ENCODE data around the gene GAB2. TPM values are rescaled to one million over a fixed set of nuclear protein-coding genes. Genes with fewer than 3 reads are reported as not detected.

GAB2 gene
- polyA plus RNA-seq, 3 donors: 2.8 to 39.4 (median 4.4) TPM

GRCh38 chr11:78332872-78333271 lies 84.7 kb downstream of the GAB2 start:
- no peaks in the 10 kb centered on the region for H3K36me3 ChIP-seq (replicated peaks in 1 of 2; ENCODE audit: control insufficient read depth in 1 of 2, insufficient read depth in 2 of 2, low read length in 2 of 2)
- H3K27ac ChIP-seq (ENCODE audit: low read depth in 1 of 2, low read length in 2 of 2): peak overlapping the region in 1 of 2 donors; percentile 11
- peaks cover 100% of the 10 kb centered on the region for H3K79me2 ChIP-seq (ENCODE audit: insufficient read depth, low read length)
- no peaks in the 10 kb centered on the region for H3K9me3 ChIP-seq (replicated peaks in 1 of 2; ENCODE audit: control insufficient read depth in 1 of 2, insufficient read depth in 1 of 2, low read length in 2 of 2)
- H3K36me3 Mint-ChIP-seq: peaks cover 5 to 19% of the 10 kb centered on the region in 2 donors
- H3K4me1 Mint-ChIP-seq: peaks cover 49% of the 10 kb centered on the region
- no peak for TF ChIP-seq CTCF (IDR thresholded peaks at IDR 0.05)
- peaks cover 0 to 6% (median 0%) of the 10 kb centered on the region in 7 donors for H3K9me3 Mint-ChIP-seq
- WGBS (ENCODE audit: insufficient coverage): no CpG with 5 or more reads among the region's 1 CpG
- H3K4me3 ChIP-seq (replicated peaks in 1 of 3; ENCODE audit: low read depth in 2 of 3, low read length in 3 of 3): no peak overlapping the region
- intact Hi-C loops (cut with micrococcal nuclease): no loop called here
- DNase-seq: no peak
- no peaks in the 10 kb centered on the region for H3K27me3 ChIP-seq (ENCODE audit: control insufficient read depth in 2 of 2, insufficient read depth in 2 of 2, low read length in 2 of 2)
- no peak overlapping the region for H2AFZ ChIP-seq (ENCODE audit: insufficient read depth, low read depth, low read length, poor library complexity, severe bottlenecking)
- no peak overlapping the region for H3K9ac ChIP-seq (ENCODE audit: insufficient read depth, low read length, poor library complexity, severe bottlenecking)
- no peak overlapping the region for H3K4me3 Mint-ChIP-seq
- H4K20me1 ChIP-seq (ENCODE audit: insufficient read depth, low read length): peaks cover 96% of the 10 kb centered on the region
- peak overlapping the region in 2 of 7 donors; percentile 46 to 57 for H3K27ac Mint-ChIP-seq
- H3K4me2 ChIP-seq (replicated peaks; ENCODE audit: extremely low read depth, low read length, poor library complexity, severe bottlenecking): no peak overlapping the region
- peaks cover 30 to 31% of the 10 kb centered on the region in 2 donors for H3K4me1 ChIP-seq (ENCODE audit: control insufficient read depth in 1 of 2, insufficient read depth in 2 of 2, low read length in 2 of 2)
- H3K27me3 Mint-ChIP-seq (ENCODE audit: low read depth in 3 of 3): no peaks in the 10 kb centered on the region

GRCh38 chr11:78332174-78332866 lies 85.3 kb downstream of the GAB2 start:
- no peak overlapping the region for H2AFZ ChIP-seq (ENCODE audit: insufficient read depth, low read depth, low read length, poor library complexity, severe bottlenecking)
- H3K27me3 Mint-ChIP-seq (ENCODE audit: low read depth in 3 of 3): no peaks in the 10 kb centered on the region
- no peak overlapping the region for H3K9ac ChIP-seq (ENCODE audit: insufficient read depth, low read length, poor library complexity, severe bottlenecking)
- peak in 1 of 3 donors; percentile 21 for DNase-seq
- H3K79me2 ChIP-seq (ENCODE audit: insufficient read depth, low read length): peaks cover 100% of the 10 kb centered on the region
- peak overlapping the region in 6 of 7 donors; percentile 22 to 69 (median 50) for H3K27ac Mint-ChIP-seq
- H3K9me3 Mint-ChIP-seq: peaks cover 0 to 6% (median 0%) of the 10 kb centered on the region in 7 donors
- H3K27ac ChIP-seq (ENCODE audit: low read depth in 1 of 2, low read length in 2 of 2): peak overlapping the region in 1 of 2 donors; percentile 11
- H3K36me3 ChIP-seq (replicated peaks in 1 of 2; ENCODE audit: control insufficient read depth in 1 of 2, insufficient read depth in 2 of 2, low read length in 2 of 2): no peaks in the 10 kb centered on the region
- peaks cover 44% of the 10 kb centered on the region for H3K4me1 Mint-ChIP-seq
- peaks cover 5 to 19% of the 10 kb centered on the region in 2 donors for H3K36me3 Mint-ChIP-seq
- intact Hi-C loops (cut with micrococcal nuclease): no loop called here
- peaks cover 96% of the 10 kb centered on the region for H4K20me1 ChIP-seq (ENCODE audit: insufficient read depth, low read length)
- peaks cover 25% of the 10 kb centered on the region in 2 donors for H3K4me1 ChIP-seq (ENCODE audit: control insufficient read depth in 1 of 2, insufficient read depth in 2 of 2, low read length in 2 of 2)
- no peak for TF ChIP-seq CTCF (IDR thresholded peaks at IDR 0.05)
- H3K27me3 ChIP-seq (ENCODE audit: control insufficient read depth in 2 of 2, insufficient read depth in 2 of 2, low read length in 2 of 2): no peaks in the 10 kb centered on the region
- no peak overlapping the region for H3K4me3 Mint-ChIP-seq
- no peak overlapping the region for H3K4me3 ChIP-seq (replicated peaks in 1 of 3; ENCODE audit: low read depth in 2 of 3, low read length in 3 of 3)
- no CpG with 5 or more reads among the region's 1 CpG for WGBS (ENCODE audit: insufficient coverage)
- peak overlapping the region; percentile 1 for H3K4me2 ChIP-seq (replicated peaks; ENCODE audit: extremely low read depth, low read length, poor library complexity, severe bottlenecking)
- H3K9me3 ChIP-seq (replicated peaks in 1 of 2; ENCODE audit: control insufficient read depth in 1 of 2, insufficient read depth in 1 of 2, low read length in 2 of 2): no peaks in the 10 kb centered on the region

Measured in CD14-positive monocyte (primary cell).